SJCRH30 (cell line): ENCODE results near the gene ZNF622. TPM values are rescaled to one million over a fixed set of nuclear protein-coding genes. Genes with fewer than 3 reads are reported as not detected.

ENCODE experiments used
- DNase-seq, 2 experiments: peaks; one replicate each; pipeline ENCODE4 v3.0.0-alpha.2; 2015 to 2020
- H3K27ac ChIP-seq: fragments of 250-450 bp; sonication (Bioruptor Pico); 2 replicates; pipeline ENCODE4 v1.5.1; 2020; ENCODE audit warnings: mild to moderate bottlenecking, moderate library complexity
- H3K27me3 ChIP-seq: fragments of 250-450 bp; sonication (Bioruptor Pico); 2 replicates; pipeline ENCODE4 v1.5.1; 2020; ENCODE audit warnings: mild to moderate bottlenecking, moderate library complexity
- H3K36me3 ChIP-seq: fragments of 250-450 bp; sonication (Bioruptor Pico); 2 replicates; pipeline ENCODE4 v1.5.1; 2020; ENCODE audit warnings: mild to moderate bottlenecking, moderate library complexity
- H3K4me1 ChIP-seq: fragments of 250-450 bp; sonication (Bioruptor Pico); 2 replicates; pipeline ENCODE4 v1.5.1; 2020; ENCODE audit warnings: mild to moderate bottlenecking, moderate library complexity
- H3K4me3 ChIP-seq: fragments of 250-450 bp; sonication (Bioruptor Pico); 2 replicates; pipeline ENCODE4 v1.5.1; 2020; ENCODE audit warnings: mild to moderate bottlenecking, moderate library complexity
- H3K9me3 ChIP-seq: fragments of 250-450 bp; sonication (Bioruptor Pico); replicated peaks from 2 replicates; pipeline ENCODE4 v1.5.1; 2020; ENCODE audit warnings: mild to moderate bottlenecking, moderate library complexity
- total RNA-seq: library from RNA; depleted of rRNA; stranded (reverse); fragments of >200 nt; shearing (Covaris generic); gene quantifications from 2 replicates; pipeline ENCODE4 v1.2.3, GENCODE V29; 2014; rRNA removed

The ZNF622 gene
- total RNA-seq = 15.8 and 16.3 TPM in 2 replicates

- Histone ChIP-seq H3K27me3 (no peaks in the 10 kb centered on the region), H3K4me1 (peaks cover 20% of the 10 kb centered on the region), H3K27ac (peak within 1 kb of the TSS; percentile 66), H3K4me3 (peak within 1 kb of the TSS; percentile 77), H3K36me3 (peaks cover 4% of the 10 kb centered on the region; the same call in 1 of the 2 replicates), H3K9me3 (no peaks in the 10 kb centered on the region)
- DNase-seq = peak; percentile 81 to 85
Observed at GRCh38 chr5:16465544-16466432, at the start of gene ZNF622. TSS of gene ZNF622 (minus strand) at chr5:16465800. CDS start at chr5:16465665, 135 bp downstream.

GRCh38 chr5:16510098-16510497 lies 44.5 kb upstream of the ZNF622 start:
- DNase-seq = no peak
- H3K4me3 ChIP-seq = no peak overlapping the region
- H3K36me3 ChIP-seq = no peaks in the 10 kb centered on the region
- no peaks in the 10 kb centered on the region for H3K4me1 ChIP-seq
- no peaks in the 10 kb centered on the region for H3K9me3 ChIP-seq
- no peak overlapping the region for H3K27ac ChIP-seq
- 0 out of 2 replicates have a peak, but pooled peaks cover 2% of the 10 kb centered on the region for H3K27me3 ChIP-seq

- H3K36me3 ChIP-seq = no peaks in the 10 kb centered on the region
- no peaks in the 10 kb centered on the region for H3K9me3 ChIP-seq
- no peak overlapping the region for H3K4me3 ChIP-seq
- no peak overlapping the region for H3K27ac ChIP-seq
- no peak for DNase-seq
- no peaks in the 10 kb centered on the region for H3K4me1 ChIP-seq
- H3K27me3 ChIP-seq = 0 out of 2 replicates have a peak, but pooled peaks cover 2% of the 10 kb centered on the region
Observed at GRCh38 chr5:16508730-16509531, 43.3 kb upstream of the ZNF622 start.

GRCh38 chr5:16507716-16508115 lies 42.1 kb upstream of the ZNF622 start:
- no peak overlapping the region for H3K27ac ChIP-seq
- no peak overlapping the region for H3K4me3 ChIP-seq
- H3K27me3 ChIP-seq = 0 out of 2 replicates have a peak, but pooled peaks cover 2% of the 10 kb centered on the region
- no peaks in the 10 kb centered on the region for H3K36me3 ChIP-seq
- H3K4me1 ChIP-seq = no peaks in the 10 kb centered on the region; the same call in 1 of the 2 replicates
- DNase-seq = no peak
- no peaks in the 10 kb centered on the region for H3K9me3 ChIP-seq

GRCh38 chr5:16505904-16506303 lies 40.3 kb upstream of the ZNF622 start:
- Histone ChIP-seq H3K27me3 (0 out of 2 replicates have a peak, but pooled peaks cover 2% of the 10 kb centered on the region), H3K9me3 (no peaks in the 10 kb centered on the region), H3K27ac (no peak overlapping the region), H3K36me3 (no peaks in the 10 kb centered on the region), H3K4me1 (no peaks in the 10 kb centered on the region; the same call in 1 of the 2 replicates), H3K4me3 (no peak overlapping the region)
- DNase-seq = no peak

GRCh38 chr5:16505140-16505891 lies 39.7 kb upstream of the ZNF622 start:
- no peak overlapping the region for H3K27ac ChIP-seq
- no peak overlapping the region for H3K4me3 ChIP-seq
- no peaks in the 10 kb centered on the region; the same call in 1 of the 2 replicates for H3K4me1 ChIP-seq
- H3K9me3 ChIP-seq = no peaks in the 10 kb centered on the region
- H3K36me3 ChIP-seq = no peaks in the 10 kb centered on the region
- H3K27me3 ChIP-seq = 0 out of 2 replicates have a peak, but pooled peaks cover 2% of the 10 kb centered on the region
- no peak for DNase-seq

GRCh38 chr5:16504571-16504970 lies 39.0 kb upstream of the ZNF622 start:
- no peaks in the 10 kb centered on the region; the same call in 1 of the 2 replicates for H3K4me1 ChIP-seq
- H3K9me3 ChIP-seq = no peaks in the 10 kb centered on the region
- H3K27ac ChIP-seq = no peak overlapping the region
- 0 out of 2 replicates have a peak, but pooled peaks cover 2% of the 10 kb centered on the region for H3K27me3 ChIP-seq
- H3K4me3 ChIP-seq = no peak overlapping the region
- no peaks in the 10 kb centered on the region for H3K36me3 ChIP-seq
- DNase-seq = no peak

- no peak overlapping the region for H3K27ac ChIP-seq
- H3K4me1 ChIP-seq = no peaks in the 10 kb centered on the region; the same call in 1 of the 2 replicates
- H3K4me3 ChIP-seq = no peak overlapping the region
- no peaks in the 10 kb centered on the region for H3K27me3 ChIP-seq
- H3K36me3 ChIP-seq = no peaks in the 10 kb centered on the region
- no peaks in the 10 kb centered on the region for H3K9me3 ChIP-seq
- DNase-seq = no peak
Observed at GRCh38 chr5:16502866-16503265, 37.3 kb upstream of the ZNF622 start.

GRCh38 chr5:16500024-16500423 lies 34.4 kb upstream of the ZNF622 start:
- Histone ChIP-seq H3K4me1 (no peaks in the 10 kb centered on the region; the same call in 1 of the 2 replicates), H3K36me3 (no peaks in the 10 kb centered on the region), H3K4me3 (no peak overlapping the region), H3K27me3 (no peaks in the 10 kb centered on the region), H3K27ac (no peak overlapping the region), H3K9me3 (no peaks in the 10 kb centered on the region)
- no peak for DNase-seq

- Histone ChIP-seq H3K9me3 (no peaks in the 10 kb centered on the region), H3K4me3 (no peak overlapping the region), H3K27ac (no peak overlapping the region), H3K4me1 (peaks cover 11% of the 10 kb centered on the region), H3K27me3 (no peaks in the 10 kb centered on the region), H3K36me3 (no peaks in the 10 kb centered on the region)
- no peak for DNase-seq
Observed at GRCh38 chr5:16497546-16497945, 31.9 kb upstream of the ZNF622 start.

- no peak overlapping the region for H3K4me3 ChIP-seq
- H3K9me3 ChIP-seq = no peaks in the 10 kb centered on the region
- peaks cover 17% of the 10 kb centered on the region for H3K4me1 ChIP-seq
- H3K27ac ChIP-seq = peak overlapping the region; percentile 78
- DNase-seq = no peak
- H3K36me3 ChIP-seq = no peaks in the 10 kb centered on the region
- no peaks in the 10 kb centered on the region for H3K27me3 ChIP-seq
Observed at GRCh38 chr5:16493261-16493660, 27.7 kb upstream of the ZNF622 start.

GRCh38 chr5:16492398-16493140 lies 27.0 kb upstream of the ZNF622 start:
- H3K27ac ChIP-seq = peak overlapping the region; percentile 78
- no peaks in the 10 kb centered on the region for H3K9me3 ChIP-seq
- H3K4me1 ChIP-seq = peaks cover 17% of the 10 kb centered on the region
- H3K36me3 ChIP-seq = no peaks in the 10 kb centered on the region
- peak; percentile 63 to 67 for DNase-seq
- H3K4me3 ChIP-seq = no peak overlapping the region
- H3K27me3 ChIP-seq = no peaks in the 10 kb centered on the region

GRCh38 chr5:16490911-16491310 lies 25.3 kb upstream of the ZNF622 start:
- Histone ChIP-seq H3K36me3 (no peaks in the 10 kb centered on the region), H3K27ac (no peak overlapping the region), H3K27me3 (no peaks in the 10 kb centered on the region), H3K4me1 (peaks cover 17% of the 10 kb centered on the region), H3K9me3 (no peaks in the 10 kb centered on the region), H3K4me3 (no peak overlapping the region)
- DNase-seq = no peak
